Kidney glomerular epithelial cell (primary cell): Measurements from ENCODE around the gene MDM1.

ENCODE experiments used
- DNase-seq: peaks from one replicate; lab custom pipeline; 2025; lab: John Stamatoyannopoulos, UW

The MDM1 gene

GRCh38 chr12:68331869-68332727, at the start of gene MDM1:
Gene MDM1, minus strand, starts transcription at chr12:68332362. Its CDS starts 117 bp downstream, at chr12:68332245.
- peak; percentile 96 for DNase-seq

- DNase-seq, result no peak
These were observed 49.5 kb upstream of the MDM1 start for GRCh38 chr12:68381476-68382219.

- DNase-seq, result no peak
These were observed 46.9 kb upstream of the MDM1 start for GRCh38 chr12:68378872-68379606.

- no peak for DNase-seq
These were observed 45.7 kb upstream of the MDM1 start for GRCh38 chr12:68377881-68378280.

GRCh38 chr12:68376901-68377300, 44.7 kb upstream of the MDM1 start:
- DNase-seq, result no peak

GRCh38 chr12:68375756-68376695, 43.9 kb upstream of the MDM1 start:
- no peak for DNase-seq

GRCh38 chr12:68374307-68374982, 42.3 kb upstream of the MDM1 start:
- DNase-seq, result no peak

- no peak for DNase-seq
These were observed 38.5 kb upstream of the MDM1 start for GRCh38 chr12:68370667-68371066.

- DNase-seq, result no peak
These were observed 37.9 kb upstream of the MDM1 start for GRCh38 chr12:68370006-68370590.

GRCh38 chr12:68368327-68368726, 36.2 kb upstream of the MDM1 start:
- DNase-seq, result no peak

- DNase-seq, result no peak
These were observed 35.7 kb upstream of the MDM1 start for GRCh38 chr12:68367903-68368302.

GRCh38 chr12:68367116-68367515, 35.0 kb upstream of the MDM1 start:
- DNase-seq, result no peak

- peak; percentile 98 for DNase-seq
These were observed 32.9 kb upstream of the MDM1 start for GRCh38 chr12:68364893-68365725.

GRCh38 chr12:68364328-68364727, 32.2 kb upstream of the MDM1 start:
- DNase-seq, result no peak

GRCh38 chr12:68361953-68362352, 29.8 kb upstream of the MDM1 start:
- no peak for DNase-seq

- no peak for DNase-seq
These were observed 27.5 kb upstream of the MDM1 start for GRCh38 chr12:68359674-68360073.

- peak; percentile 85 for DNase-seq
These were observed 26.6 kb upstream of the MDM1 start for GRCh38 chr12:68358532-68359485.

- no peak for DNase-seq
These were observed 24.8 kb upstream of the MDM1 start for GRCh38 chr12:68356986-68357385.
